Caco-2 (cell line): ENCODE measurements around the gene STAP2. TPM values are rescaled to one million over a fixed set of nuclear protein-coding genes. Genes with fewer than 3 reads are reported as not detected.

ENCODE experiments used
- BruUV-seq: library from RNA; stranded (reverse); fragments of 400-500 nt; replicated peaks from 2 replicates; lab custom pipeline; 2021; lab: Mats Ljungman, UMichigan
- CTCF ChIA-PET: fragments of 300-600 bp; sonication (Branson Sonifier 250); formaldehyde crosslinking; loops from one replicate; lab custom pipeline; 2022; ENCODE audit warnings: antibody characterized with exemption; lab: Charles Lee
- POLR2A ChIA-PET: fragments of 300-600 bp; sonication (Branson Sonifier 250); formaldehyde crosslinking; loops from one replicate; lab custom pipeline; 2022; ENCODE audit warnings: antibody characterized with exemption; lab: Charles Lee
- DNase-seq, 2 experiments: peaks; one replicate each; pipeline versions ENCODE4 v3.0.0 to v3.0.0-alpha.2; 2020 to 2022
- H3K27me3 ChIP-seq: replicated peaks from 2 replicates; pipeline ENCODE4 v1.6.0; 2011; ENCODE audit warnings: low read length; ENCODE audit not compliant: control insufficient read depth, insufficient read depth
- H3K36me3 ChIP-seq: 2 replicates; pipeline ENCODE4 v1.5.1; 2011; ENCODE audit warnings: low read length; ENCODE audit not compliant: control insufficient read depth, insufficient read depth
- H3K4me1 ChIP-seq: fragments of 250-450 bp; sonication (Bioruptor Pico); 2 replicates; pipeline ENCODE4 v1.5.1; 2020; ENCODE audit warnings: mild to moderate bottlenecking
- H3K4me3 ChIP-seq: 2 replicates; pipeline ENCODE4 v1.5.1; 2011; ENCODE audit warnings: low read depth, mild to moderate bottlenecking, control low read depth, low read length
- H3K9me3 ChIP-seq: fragments of 250-450 bp; sonication (Bioruptor Pico); 2 replicates; pipeline ENCODE4 v1.5.1; 2020; ENCODE audit warnings: mild to moderate bottlenecking, moderate library complexity
- H3K27ac Mint-ChIP-seq: one replicate; pipeline ENCODE4 v1.8.0; 2022; ENCODE audit warnings: mixed read lengths; ENCODE audit not compliant: unreplicated experiment
- H3K27me3 Mint-ChIP-seq: one replicate; pipeline ENCODE4 v1.8.0; 2022; ENCODE audit warnings: mixed read lengths; ENCODE audit not compliant: insufficient read depth, unreplicated experiment
- H3K36me3 Mint-ChIP-seq: one replicate; pipeline ENCODE4 v1.8.0; 2022; ENCODE audit warnings: mild to moderate bottlenecking, mixed read lengths; ENCODE audit not compliant: insufficient read depth, unreplicated experiment
- H3K4me1 Mint-ChIP-seq: one replicate; pipeline ENCODE4 v1.8.0; 2022; ENCODE audit warnings: low read depth, mixed read lengths; ENCODE audit not compliant: unreplicated experiment
- H3K4me3 Mint-ChIP-seq: one replicate; pipeline ENCODE4 v1.8.0; 2022; ENCODE audit warnings: mild to moderate bottlenecking, moderate library complexity, mixed read lengths; ENCODE audit not compliant: unreplicated experiment
- H3K9me3 Mint-ChIP-seq: one replicate; pipeline ENCODE4 v1.8.0; 2022; ENCODE audit warnings: mixed read lengths; ENCODE audit not compliant: unreplicated experiment
- intact Hi-C: fragments of 100-400 bp; cut with micrococcal nuclease; formaldehyde crosslinking; loops from one replicate; pipeline ENCODE4 v1.10.0; 2022; ENCODE audit not compliant: unreplicated experiment
- total RNA-seq: library from RNA; stranded (reverse); gene quantifications from 2 replicates; pipeline ENCODE4 v1.2.3, GENCODE V29; 2022
- TF ChIP-seq, protein P1 (sequence below), 2 experiments: fragments of 200-600 bp in 1 of 2; IDR thresholded peaks; 1 replicate in 1 of 2; 2 replicates in 1 of 2; pipeline versions ENCODE4 v1.5.1 to v1.8.0; 2011 to 2022; ENCODE audit warnings: antibody characterized with exemption in 1 of 2, control low read depth in 1 of 2, inconsistent platforms in 1 of 2, low read depth in 1 of 2, low read length in 1 of 2, mild to moderate bottlenecking in 1 of 2, moderate library complexity in 1 of 2; ENCODE audit not compliant: insufficient read depth in 1 of 2, severe bottlenecking in 1 of 2, unreplicated experiment in 1 of 2

STAP2 gene
- total RNA-seq, 1 experiment from 2014 or later, result 71.6 TPM

GRCh38 chr19:4316956-4317355 is 21.7 kb downstream of the STAP2 start:
- no peaks in the 10 kb centered on the region for H3K36me3 ChIP-seq
- no peaks in the 10 kb centered on the region for H3K27me3 Mint-ChIP-seq
- POLR2A ChIA-PET, result no interaction called here
- no peaks in the 10 kb centered on the region for H3K4me1 ChIP-seq
- H3K27me3 ChIP-seq, result no peaks in the 10 kb centered on the region
- no peak for DNase-seq
- H3K9me3 ChIP-seq, result 0 out of 2 replicates have a peak, but pooled peaks cover 6% of the 10 kb centered on the region
- H3K9me3 Mint-ChIP-seq, result peaks cover 32% of the 10 kb centered on the region
- H3K36me3 Mint-ChIP-seq, result peaks cover 23% of the 10 kb centered on the region
- no TSS peak for BruUV-seq
- intact Hi-C loops, result no loop called here
- H3K27ac Mint-ChIP-seq, result no peak overlapping the region
- no peaks in the 10 kb centered on the region for H3K4me1 Mint-ChIP-seq
- H3K4me3 ChIP-seq, result no peak overlapping the region
- CTCF ChIA-PET, result no interaction called here
- TF ChIP-seq, protein P1, sequence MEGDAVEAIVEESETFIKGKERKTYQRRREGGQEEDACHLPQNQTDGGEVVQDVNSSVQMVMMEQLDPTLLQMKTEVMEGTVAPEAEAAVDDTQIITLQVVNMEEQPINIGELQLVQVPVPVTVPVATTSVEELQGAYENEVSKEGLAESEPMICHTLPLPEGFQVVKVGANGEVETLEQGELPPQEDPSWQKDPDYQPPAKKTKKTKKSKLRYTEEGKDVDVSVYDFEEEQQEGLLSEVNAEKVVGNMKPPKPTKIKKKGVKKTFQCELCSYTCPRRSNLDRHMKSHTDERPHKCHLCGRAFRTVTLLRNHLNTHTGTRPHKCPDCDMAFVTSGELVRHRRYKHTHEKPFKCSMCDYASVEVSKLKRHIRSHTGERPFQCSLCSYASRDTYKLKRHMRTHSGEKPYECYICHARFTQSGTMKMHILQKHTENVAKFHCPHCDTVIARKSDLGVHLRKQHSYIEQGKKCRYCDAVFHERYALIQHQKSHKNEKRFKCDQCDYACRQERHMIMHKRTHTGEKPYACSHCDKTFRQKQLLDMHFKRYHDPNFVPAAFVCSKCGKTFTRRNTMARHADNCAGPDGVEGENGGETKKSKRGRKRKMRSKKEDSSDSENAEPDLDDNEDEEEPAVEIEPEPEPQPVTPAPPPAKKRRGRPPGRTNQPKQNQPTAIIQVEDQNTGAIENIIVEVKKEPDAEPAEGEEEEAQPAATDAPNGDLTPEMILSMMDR (IDR thresholded peaks at IDR 0.05; ENCODE audit: insufficient read depth in 1 of 2, low read depth in 1 of 2, low read length in 1 of 2, severe bottlenecking in 1 of 2, unreplicated experiment in 1 of 2), result no peak
- no peak overlapping the region for H3K4me3 Mint-ChIP-seq

- TF ChIP-seq, protein P1 (IDR thresholded peaks at IDR 0.05; ENCODE audit: insufficient read depth in 1 of 2, low read depth in 1 of 2, low read length in 1 of 2, severe bottlenecking in 1 of 2, unreplicated experiment in 1 of 2), result no peak
- peaks cover 14% of the 10 kb centered on the region for H3K9me3 Mint-ChIP-seq
- no peaks in the 10 kb centered on the region for H3K27me3 Mint-ChIP-seq
- CTCF ChIA-PET, result no interaction called here
- no peaks in the 10 kb centered on the region for H3K4me1 Mint-ChIP-seq
- peaks cover 11% of the 10 kb centered on the region for H3K36me3 Mint-ChIP-seq
- Histone ChIP-seq H3K4me3 (no peak overlapping the region), H3K27me3 (no peaks in the 10 kb centered on the region), H3K9me3 (no peaks in the 10 kb centered on the region), H3K4me1 (no peaks in the 10 kb centered on the region), H3K36me3 (no peaks in the 10 kb centered on the region)
- POLR2A ChIA-PET, result no interaction called here
- no TSS peak for BruUV-seq
- intact Hi-C loops, result no loop called here
- DNase-seq, result no peak
- H3K27ac Mint-ChIP-seq, result no peak overlapping the region
- no peak overlapping the region for H3K4me3 Mint-ChIP-seq
Observed at GRCh38 chr19:4313847-4314490, 24.7 kb downstream of the STAP2 start.

GRCh38 chr19:4310247-4311121 is 28.1 kb downstream of the STAP2 start:
- no peaks in the 10 kb centered on the region for H3K36me3 ChIP-seq
- H3K27me3 ChIP-seq, result no peaks in the 10 kb centered on the region
- no peaks in the 10 kb centered on the region for H3K9me3 Mint-ChIP-seq
- no peak overlapping the region for H3K4me3 Mint-ChIP-seq
- intact Hi-C loops, result no loop called here
- no peaks in the 10 kb centered on the region for H3K4me1 ChIP-seq
- POLR2A ChIA-PET, result no interaction called here
- H3K27ac Mint-ChIP-seq, result no peak overlapping the region
- no peaks in the 10 kb centered on the region for H3K4me1 Mint-ChIP-seq
- DNase-seq, result peak in 1 of 2 experiments; percentile 50
- TF ChIP-seq, protein P1 (IDR thresholded peaks at IDR 0.05; ENCODE audit: insufficient read depth in 1 of 2, low read depth in 1 of 2, low read length in 1 of 2, severe bottlenecking in 1 of 2, unreplicated experiment in 1 of 2), result no peak
- no peak overlapping the region for H3K4me3 ChIP-seq
- CTCF ChIA-PET, result no interaction called here
- H3K36me3 Mint-ChIP-seq, result no peaks in the 10 kb centered on the region
- H3K9me3 ChIP-seq, result no peaks in the 10 kb centered on the region
- H3K27me3 Mint-ChIP-seq, result no peaks in the 10 kb centered on the region
- no TSS peak for BruUV-seq
